OCI-LY1 (cell line): Measurements from ENCODE around the gene CTNND2.

Experiments
- CTCF ChIP-seq: fragments of 200-600 bp; sonication (generic), shearing (Covaris generic); IDR thresholded peaks from 2 replicates; pipeline ENCODE4 v1.5.1; 2017; ENCODE audit warnings: mild to moderate bottlenecking, antibody characterized with exemption, low read length, moderate library complexity, mixed read lengths
- EZH2 ChIP-seq: fragments of 200-600 bp; sonication (generic), shearing (Covaris generic); IDR thresholded peaks from 2 replicates; pipeline ENCODE4 v1.8.0; 2017; ENCODE audit warnings: borderline replicate concordance, mixed run types, mild to moderate bottlenecking, antibody characterized with exemption, low read length, moderate library complexity, mixed read lengths

DNA sequence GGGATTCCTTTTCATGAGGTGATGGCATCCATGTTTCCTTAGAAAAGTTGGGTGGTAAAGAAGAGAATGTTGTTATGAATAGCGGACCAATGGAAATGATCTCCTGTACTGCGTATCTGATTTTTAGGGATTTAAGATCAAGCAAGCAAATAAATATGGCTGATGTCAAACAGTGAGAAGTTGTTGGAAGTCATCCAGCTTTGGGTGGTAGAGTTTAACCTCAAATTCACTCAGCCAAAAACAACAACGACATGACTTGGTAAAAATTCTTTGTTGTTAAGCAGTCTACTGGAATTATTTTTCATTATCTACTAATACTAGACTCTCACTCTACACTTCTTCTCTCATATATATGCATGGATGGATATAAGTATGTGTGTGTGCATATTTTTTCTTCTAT lies 426.5 kb downstream of the CTNND2 start:
- TF ChIP-seq CTCF (no peak), EZH2 (no peak)
